ENCODE measurements around the gene FREM3.
"Not testable (repeated sequence)": the region's sequence is repeated elsewhere in the genome, so short reads cannot be mapped to it uniquely, and the experiment has no call there.

The FREM3 gene

GRCh38 chr4:143564472-143564871 is 136.0 kb downstream of the FREM3 start:
- DNase-seq = no peak

- DNase-seq = no peak
Measured at GRCh38 chr4:143559757-143560147, 140.7 kb downstream of the FREM3 start.

- peak; percentile 83 for DNase-seq
Measured at GRCh38 chr4:143558823-143559756, 141.4 kb downstream of the FREM3 start.

GRCh38 chr4:143558286-143558685 is 142.2 kb downstream of the FREM3 start:
- DNase-seq = no peak

GRCh38 chr4:143555676-143556075 is 144.8 kb downstream of the FREM3 start:
- no peak for DNase-seq

GRCh38 chr4:143554728-143555597 is 145.5 kb downstream of the FREM3 start:
- DNase-seq = no peak

- DNase-seq = no peak
Measured at GRCh38 chr4:143549928-143550327, 150.5 kb downstream of the FREM3 start.

- no peak for DNase-seq
Measured at GRCh38 chr4:143539670-143540023, 160.8 kb downstream of the FREM3 start.

GRCh38 chr4:143538979-143539669 is 161.4 kb downstream of the FREM3 start:
- no peak for DNase-seq

- DNase-seq = no peak
Measured at GRCh38 chr4:143531788-143532491, 168.5 kb downstream of the FREM3 start.

- no peak for DNase-seq
Measured at GRCh38 chr4:143531380-143531779, 169.1 kb downstream of the FREM3 start.

GRCh38 chr4:143528046-143528445 is 172.4 kb downstream of the FREM3 start:
- not testable (repeated sequence) for DNase-seq

Data from right forelimb (tissue), 1 donor.